Prostate gland (tissue), 2 donors: ENCODE data around the gene HMGXB3.

Experiments
- POLR2A ChIP-seq: fragments of 450-650 bp; IDR thresholded peaks from one replicate; pipeline ENCODE4 v1.6.1; 2016; ENCODE audit warnings: antibody characterized with exemption, mild to moderate bottlenecking
- POLR2AphosphoS5 ChIP-seq: sonication (generic); formaldehyde crosslinking; IDR thresholded peaks from one replicate; pipeline ENCODE4 v1.6.1; 2017; ENCODE audit warnings: antibody characterized with exemption
- TF ChIP-seq, protein P1 (sequence below), 4 experiments: fragments of 200-600 bp in 2 of 4; fragments of 450-650 bp in 2 of 4; sonication (generic) in 2 of 4; IDR thresholded peaks; 1 replicate in 3 of 4; 2 replicates in 1 of 4; pipeline ENCODE4 v1.5.1; 2016 to 2019; ENCODE audit warnings: antibody characterized with exemption in 4 of 4, mild to moderate bottlenecking in 2 of 4, moderate library complexity in 2 of 4

DNA sequence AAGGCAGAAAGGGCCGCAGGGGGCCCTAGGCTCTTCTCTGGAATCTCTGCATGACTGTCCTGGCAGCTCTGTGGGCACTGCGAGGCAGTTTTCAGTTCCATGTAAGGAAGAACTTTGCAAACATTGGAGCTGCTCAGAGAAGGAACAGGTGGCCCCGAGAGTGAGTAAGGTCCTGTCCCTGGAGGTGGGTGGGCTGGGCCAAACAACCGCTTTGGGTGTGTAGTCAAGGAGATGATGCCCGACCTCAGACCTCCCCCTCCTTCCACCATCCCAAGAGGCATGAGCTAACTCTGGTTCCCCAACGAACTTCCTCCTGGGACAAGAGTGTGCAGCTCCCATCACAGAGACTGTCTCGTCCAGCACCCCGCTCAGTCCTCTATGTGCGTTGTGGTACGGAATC lies 65.3 kb downstream of the HMGXB3 start:
- TF ChIP-seq, protein P1, sequence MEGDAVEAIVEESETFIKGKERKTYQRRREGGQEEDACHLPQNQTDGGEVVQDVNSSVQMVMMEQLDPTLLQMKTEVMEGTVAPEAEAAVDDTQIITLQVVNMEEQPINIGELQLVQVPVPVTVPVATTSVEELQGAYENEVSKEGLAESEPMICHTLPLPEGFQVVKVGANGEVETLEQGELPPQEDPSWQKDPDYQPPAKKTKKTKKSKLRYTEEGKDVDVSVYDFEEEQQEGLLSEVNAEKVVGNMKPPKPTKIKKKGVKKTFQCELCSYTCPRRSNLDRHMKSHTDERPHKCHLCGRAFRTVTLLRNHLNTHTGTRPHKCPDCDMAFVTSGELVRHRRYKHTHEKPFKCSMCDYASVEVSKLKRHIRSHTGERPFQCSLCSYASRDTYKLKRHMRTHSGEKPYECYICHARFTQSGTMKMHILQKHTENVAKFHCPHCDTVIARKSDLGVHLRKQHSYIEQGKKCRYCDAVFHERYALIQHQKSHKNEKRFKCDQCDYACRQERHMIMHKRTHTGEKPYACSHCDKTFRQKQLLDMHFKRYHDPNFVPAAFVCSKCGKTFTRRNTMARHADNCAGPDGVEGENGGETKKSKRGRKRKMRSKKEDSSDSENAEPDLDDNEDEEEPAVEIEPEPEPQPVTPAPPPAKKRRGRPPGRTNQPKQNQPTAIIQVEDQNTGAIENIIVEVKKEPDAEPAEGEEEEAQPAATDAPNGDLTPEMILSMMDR (IDR thresholded peaks at IDR 0.05), result no peak
- TF ChIP-seq POLR2A (no peak), POLR2AphosphoS5 (no peak)
